ELR (cell line): Measurements from ENCODE around the gene MAGT1.
"Not testable (repeated sequence)": the region's sequence is repeated elsewhere in the genome, so short reads cannot be mapped to it uniquely, and the experiment has no call there.

Experiments
- DNase-seq: peaks from one replicate; pipeline ENCODE4 v3.0.0-alpha.2; 2015; ENCODE audit warnings: low read depth

MAGT1 gene

DNA sequence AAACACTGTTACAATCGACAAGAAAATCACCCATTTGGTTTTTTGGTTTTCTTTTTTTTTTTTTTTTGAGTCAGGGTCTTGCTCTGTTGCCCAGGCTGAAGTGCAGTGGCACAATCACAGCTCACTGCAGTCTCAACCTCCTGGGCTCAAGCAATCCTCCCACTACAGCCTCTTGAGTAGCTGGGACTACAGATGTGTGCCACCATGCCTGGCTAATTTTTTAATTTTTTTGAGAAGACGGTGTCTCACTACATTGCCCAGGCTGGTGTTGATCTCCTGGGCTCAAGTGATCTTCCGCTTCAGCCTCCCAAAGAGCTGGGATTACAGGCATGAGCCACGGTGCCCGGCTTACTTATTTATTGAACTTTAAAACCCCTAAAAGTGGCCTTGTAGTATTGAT is 63.7 kb downstream of the MAGT1 start:
- DNase-seq = not testable (repeated sequence)

DNA sequence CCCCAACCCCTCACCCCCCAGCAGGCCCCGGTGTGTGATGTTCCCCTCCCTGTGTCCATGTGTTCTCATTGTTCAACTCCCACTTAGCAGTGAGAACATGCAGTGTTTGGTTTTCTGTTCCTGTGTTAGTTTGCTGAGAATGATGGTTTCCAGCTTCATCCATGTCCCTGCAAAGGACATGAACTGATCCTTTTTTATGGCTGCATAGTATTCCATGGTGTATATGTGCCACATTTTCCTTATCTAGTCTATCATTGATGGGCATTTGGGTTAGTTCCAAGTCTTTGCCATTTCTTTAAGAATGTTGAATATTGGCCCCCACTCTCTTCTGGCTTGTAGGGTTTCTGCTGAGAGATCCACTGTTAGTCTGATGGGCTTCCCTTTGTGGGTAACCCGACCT is 73.2 kb downstream of the MAGT1 start:
- DNase-seq = not testable (repeated sequence)

DNA sequence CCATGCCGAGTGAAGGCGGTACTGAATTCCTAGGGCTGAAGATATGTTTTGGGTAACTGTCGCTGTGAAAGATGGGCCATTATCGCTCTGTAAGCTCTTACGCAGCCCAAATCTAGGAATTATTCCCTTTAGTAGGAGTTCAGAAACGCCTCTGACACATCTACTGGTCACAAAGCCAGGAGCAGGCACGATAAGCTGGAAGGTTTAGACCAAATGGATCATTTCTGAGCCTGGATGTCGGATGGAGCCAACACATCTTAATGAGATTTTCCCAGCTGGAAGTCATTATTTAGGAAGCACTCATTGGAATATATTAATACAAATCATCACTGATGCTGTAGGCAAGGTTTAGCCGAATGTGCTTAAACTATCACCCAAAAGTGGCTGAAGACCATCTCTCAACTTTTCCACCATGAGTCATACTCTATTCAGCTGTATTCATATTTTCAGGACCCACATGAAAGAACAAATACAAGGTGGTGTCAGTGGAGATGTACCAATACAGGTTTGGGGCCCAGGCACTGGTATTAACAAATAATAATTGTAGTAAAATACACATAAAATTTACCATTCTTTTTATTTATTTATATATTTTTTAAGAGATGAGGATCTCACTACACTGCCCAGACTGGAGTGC is 75.0 kb downstream of the MAGT1 start:
- no peak for DNase-seq

DNA sequence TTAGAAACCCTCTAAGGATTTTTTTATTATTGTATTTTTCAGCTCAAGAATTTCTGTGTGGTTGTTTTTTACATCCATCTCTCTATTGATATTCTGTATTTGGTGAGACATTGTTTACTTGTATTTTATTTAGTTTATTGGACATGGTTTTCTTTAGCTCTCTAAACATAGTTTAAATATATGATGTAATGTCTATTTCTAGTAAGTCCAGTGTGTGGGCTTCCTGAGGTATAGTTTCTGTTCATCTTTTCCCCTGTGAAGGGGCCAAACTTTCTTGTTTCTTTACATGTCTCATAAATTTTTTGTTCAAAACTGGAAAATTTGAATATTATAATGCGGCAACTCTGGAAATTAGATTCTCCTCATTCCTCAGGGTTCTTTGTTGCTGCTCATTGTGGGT is 81.0 kb downstream of the MAGT1 start:
- DNase-seq = no peak

DNA sequence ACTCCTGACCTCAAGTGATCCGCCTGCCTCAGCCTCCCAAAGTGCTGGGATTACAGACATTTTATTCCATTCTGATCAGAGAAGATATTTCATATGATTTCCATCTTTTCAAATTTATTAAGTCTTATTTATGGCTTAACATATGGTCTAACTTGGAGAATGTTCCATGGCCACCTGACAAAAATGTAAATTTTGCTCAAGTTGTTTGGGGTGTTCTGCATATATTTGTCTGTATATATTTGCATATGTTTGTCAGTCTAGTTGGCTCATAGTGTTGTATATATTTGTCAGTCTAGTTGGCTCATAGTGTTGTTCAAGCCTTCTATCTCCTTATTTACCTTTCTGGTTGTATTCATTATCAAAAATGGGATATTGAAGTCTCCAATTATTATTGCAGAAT is 93.0 kb downstream of the MAGT1 start:
- DNase-seq = no peak

DNA sequence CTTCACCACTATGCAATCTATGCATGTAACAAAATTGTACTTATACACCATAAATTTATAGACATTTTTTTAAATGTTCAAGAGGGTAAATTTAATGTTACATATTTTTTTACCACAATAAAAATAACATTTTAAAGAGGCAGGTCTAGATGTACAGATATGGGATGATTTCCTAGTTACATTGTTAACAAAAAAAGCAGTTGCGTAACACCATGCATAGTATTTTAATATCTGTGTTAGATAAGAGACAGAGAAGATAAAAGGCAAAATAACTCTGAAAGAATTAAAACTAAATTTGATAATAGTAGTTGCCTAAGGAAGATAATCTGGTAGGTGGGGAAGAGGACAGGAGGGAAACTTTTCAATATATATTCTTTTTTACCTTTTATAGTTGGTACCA is 100.1 kb downstream of the MAGT1 start:
- DNase-seq = no peak

DNA sequence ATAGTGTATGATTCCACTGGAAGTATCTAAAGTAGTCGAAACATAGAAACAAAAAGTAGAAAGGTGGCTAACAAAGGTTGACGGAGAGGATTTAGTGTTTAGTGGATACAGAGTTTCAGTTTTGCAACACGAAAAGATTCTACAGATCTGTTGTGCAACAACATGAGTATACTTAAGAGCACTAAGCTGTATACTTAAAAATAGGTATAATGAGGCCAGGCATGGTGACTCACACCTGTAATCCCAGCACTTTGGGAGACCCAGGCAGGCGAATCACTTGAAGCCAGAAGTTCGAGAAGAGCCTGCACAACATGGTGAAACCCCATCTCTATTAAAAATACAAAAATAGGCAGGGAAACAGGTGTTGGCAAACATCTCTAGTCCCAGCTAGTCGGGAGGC is 101.3 kb downstream of the MAGT1 start:
- DNase-seq = no peak

DNA sequence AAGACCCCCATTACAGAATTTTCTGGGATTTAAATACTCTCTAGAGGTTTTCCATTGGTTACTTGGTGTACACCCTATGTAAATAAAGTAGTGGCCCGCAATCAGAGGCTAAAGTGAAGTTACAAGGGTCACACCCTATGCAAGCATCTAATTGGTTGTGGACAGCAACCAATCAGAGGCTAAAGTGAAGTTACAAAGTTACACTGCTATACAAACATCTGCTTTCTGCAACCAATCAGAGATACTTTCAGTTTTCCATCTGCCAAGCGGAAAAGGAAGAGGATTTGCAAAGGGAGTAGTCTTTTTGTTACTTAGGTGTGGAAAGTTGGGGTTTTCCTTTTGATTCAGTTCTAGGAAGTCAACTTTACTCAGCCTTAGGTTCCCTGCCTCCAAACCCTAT is 107.2 kb downstream of the MAGT1 start:
- peak; percentile 70 for DNase-seq

DNA sequence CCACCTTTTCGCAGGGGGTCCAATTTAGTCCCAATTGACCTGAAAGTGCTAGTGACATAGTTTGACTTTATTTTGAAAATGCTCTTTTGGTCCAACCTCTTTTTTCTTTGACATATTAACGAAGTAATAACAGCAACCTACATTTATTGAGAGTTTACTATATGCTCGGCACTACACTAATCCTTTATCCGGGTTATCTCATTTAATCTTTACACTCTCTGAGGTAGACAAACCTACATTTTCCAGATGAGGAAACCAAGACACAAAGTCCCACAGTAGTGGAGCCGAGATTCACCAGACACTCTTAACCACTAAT is 108.9 kb downstream of the MAGT1 start:
- no peak for DNase-seq

DNA sequence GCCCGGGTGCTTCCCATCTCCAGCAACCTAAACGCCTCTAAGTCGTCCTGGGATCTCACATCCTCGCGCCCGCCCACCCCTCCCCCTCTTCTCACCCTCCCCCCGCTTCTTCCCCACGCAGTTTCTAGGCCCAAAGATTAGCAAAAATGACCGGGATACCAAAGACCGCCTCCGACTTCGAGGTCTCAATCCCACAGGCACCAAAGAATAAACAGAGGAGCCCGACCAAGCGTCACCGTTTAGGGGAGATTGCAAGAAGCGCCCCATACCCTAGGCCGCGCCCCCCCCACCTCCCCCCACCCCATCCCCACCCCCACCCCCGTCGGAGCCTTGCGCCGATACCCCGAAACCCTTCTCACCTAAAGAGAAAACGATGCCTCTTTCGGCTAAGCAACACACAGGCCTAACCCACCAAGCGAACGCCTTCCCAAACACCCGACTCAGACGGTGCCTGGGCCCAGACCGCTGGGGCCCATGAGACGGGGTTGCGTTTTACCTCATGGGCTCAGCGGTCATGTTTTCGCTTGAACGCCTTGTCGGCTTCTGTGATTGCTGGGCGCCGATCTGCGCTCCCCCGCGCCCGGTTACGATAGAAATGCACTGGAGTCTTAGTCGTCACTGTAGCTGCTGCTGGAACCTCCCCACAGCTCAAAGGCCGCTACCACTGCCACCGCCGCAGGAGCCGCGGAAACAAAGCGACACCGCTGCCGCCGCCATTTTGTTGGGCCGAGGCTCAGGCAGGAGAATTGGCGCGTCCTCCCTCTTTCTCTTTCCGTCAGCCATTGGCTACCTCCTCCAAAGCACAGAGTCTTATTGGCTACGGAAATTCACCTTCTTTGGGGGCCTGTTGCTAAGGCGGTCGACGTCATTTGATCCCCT is 109.5 kb downstream of the MAGT1 start, which contains the start of gene ATRX:
Gene ATRX, minus strand, starts transcription at position 731 of the 879 bp plus-strand sequence. Its CDS starts 215 bp downstream, at position 516.
- peak; percentile 88 for DNase-seq

DNA sequence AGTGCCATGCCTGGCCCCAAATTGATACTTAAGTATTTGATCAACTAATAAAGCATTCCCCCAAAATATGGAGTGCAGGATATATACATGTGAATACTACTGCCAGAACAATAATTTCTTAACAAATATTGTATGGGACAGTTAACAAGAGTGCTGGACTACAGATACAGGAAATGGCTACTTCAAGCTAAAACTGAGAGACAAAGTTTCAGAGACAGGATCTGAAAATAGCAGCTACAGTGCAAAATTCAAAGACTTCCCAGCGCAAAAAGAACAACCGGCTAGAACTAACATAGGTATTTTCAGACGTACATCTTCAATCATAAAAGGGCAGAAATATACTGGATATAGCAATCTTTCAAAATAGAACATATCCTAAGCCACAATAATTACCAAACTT is 115.5 kb downstream of the MAGT1 start:
- DNase-seq = no peak

DNA sequence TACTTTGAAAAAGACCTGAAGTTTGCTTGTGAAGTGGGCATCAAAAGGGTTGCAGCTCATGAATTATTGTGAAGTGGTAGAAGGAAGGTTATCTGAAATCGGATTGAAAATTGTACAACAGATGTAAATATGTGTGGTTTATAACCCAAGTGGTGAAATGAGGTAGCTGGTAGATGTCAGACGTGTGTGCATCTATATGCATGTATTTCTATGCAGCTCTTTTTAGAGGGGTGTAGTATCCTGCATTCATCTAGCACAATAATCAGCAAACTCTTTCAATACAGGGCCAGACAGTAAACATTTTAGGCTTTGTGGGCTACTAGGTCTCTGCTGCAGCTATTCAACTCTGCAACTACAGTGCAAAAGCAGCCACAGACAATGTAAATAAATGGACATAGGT is 118.6 kb downstream of the MAGT1 start:
- no peak for DNase-seq
